H1 (cell line): Measurements from ENCODE around the gene NDUFAB1. TPM values are rescaled to one million over a fixed set of nuclear protein-coding genes. Genes with fewer than 3 reads are reported as not detected.

Experiments
- JUN ChIP-seq: IDR thresholded peaks from 2 replicates; pipeline ENCODE4 v1.6.1; 2011; ENCODE audit warnings: low read depth, mild to moderate bottlenecking, improper control_type of control experiment, low read length
- NANOG ChIP-seq: IDR thresholded peaks from 2 replicates; pipeline ENCODE4 v1.6.1; 2011; ENCODE audit warnings: low read length, low read depth, mild to moderate bottlenecking, inconsistent platforms; ENCODE audit not compliant: insufficient read depth, poor library complexity, severe bottlenecking
- polyA plus RNA-seq, 7 experiments: library from polyadenylated mRNA; depleted of rRNA in 3 of 7; stranded (reverse) in 5 of 7; unstranded in 2 of 7; fragments of >200 nt in 5 of 7; fragments of 200-250 nt in 2 of 7; gene quantifications; 1 replicate in 5 of 7; 2 replicates in 1 of 7; 4 replicates in 1 of 7; pipeline versions ENCODE4 v1.2.1 to v1.2.3, GENCODE V29; 2011 to 2013; ENCODE audit warnings: missing spikeins in 2 of 7, mixed read lengths in 2 of 7
- total RNA-seq: library from RNA; stranded (reverse); fragmentation: NEBNext Ultra II Directional; extraction: Animal tissue kit (Norgen Biotek cat#: 25700); gene quantifications from 2 replicates; pipeline ENCODE4 v1.2.1, GENCODE V29; 2021

NDUFAB1 gene
- total and polyA plus RNA-seq, 2 of the 8 experiments (the other 6 are each of a cell fraction or from before 2014, with no cell fraction given): 135 to 294 TPM

DNA sequence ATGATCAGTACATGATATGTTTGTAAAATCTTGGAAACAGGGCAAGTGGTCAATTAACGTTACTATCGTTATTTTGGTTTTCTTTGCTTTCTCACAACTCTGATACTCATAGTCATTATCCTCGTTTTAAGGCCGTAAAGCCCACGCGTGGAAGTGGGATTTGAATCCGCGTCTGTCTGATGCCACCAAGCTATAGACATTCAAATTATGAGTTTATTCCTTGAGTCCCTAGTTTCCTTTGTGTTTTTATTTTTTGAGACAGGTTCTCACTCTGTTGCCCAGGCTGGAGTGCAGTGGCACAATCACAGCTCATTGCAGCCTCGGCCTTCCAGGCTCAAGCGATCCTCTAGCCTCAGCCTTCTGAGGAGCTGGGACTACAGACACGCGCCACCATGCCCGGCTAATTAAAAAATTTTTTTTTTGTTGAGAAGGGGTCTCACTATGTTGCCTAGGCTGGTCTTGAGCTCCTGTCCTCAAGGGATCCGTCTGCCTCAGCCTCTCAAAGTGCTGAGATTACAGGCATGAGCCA lies 46.2 kb upstream of the NDUFAB1 start (continued):
- TF ChIP-seq JUN: no peak
- no peak for TF ChIP-seq NANOG
